Heart left ventricle (tissue), 16 donors: ENCODE measurements around the gene ELOVL3. TPM values are rescaled to one million over a fixed set of nuclear protein-coding genes. Genes with fewer than 3 reads are reported as not detected.
A peak's percentile ranks its signal among the peaks of the same experiment; 100 is the strongest.

Experiments
- ATAC-seq, 4 donors: fragments of 200-7000 bp; cut with Tn5 transposase; one replicate each; pipeline ENCODE4 v1.9.1; 2020 to 2022; ENCODE audit warnings: moderate library complexity in 4 of 4, mild to moderate bottlenecking in 3 of 4, moderate number of reproducible peaks in 1 of 4
- DNase-seq, 5 donors: peaks; one replicate each; pipeline ENCODE4 v3.0.0-alpha.2; 2020
- H3K27ac ChIP-seq, 12 donors: fragments of 200-600 bp; sonication (generic) in 4 of 12; one replicate each; pipeline versions ENCODE4 v1.5.0 to v1.8.0; 2016 to 2022; ENCODE audit warnings: mild to moderate bottlenecking in 2 of 12
- H3K27me3 ChIP-seq, 9 donors: fragments of 200-600 bp; sonication (generic) in 2 of 9; one replicate each; pipeline versions ENCODE4 v1.5.1 to v1.8.0; 2016 to 2022; ENCODE audit warnings: mild to moderate bottlenecking in 3 of 9
- H3K36me3 ChIP-seq, 9 donors: fragments of 200-600 bp; sonication (generic) in 2 of 9; one replicate each; pipeline versions ENCODE4 v1.5.0 to v1.8.0; 2018 to 2022; ENCODE audit warnings: mild to moderate bottlenecking in 2 of 9
- H3K4me1 ChIP-seq, 12 donors: fragments of 200-600 bp; sonication (generic) in 4 of 12; one replicate each; pipeline versions ENCODE4 v1.5.0 to v1.8.0; 2016 to 2022; ENCODE audit warnings: mild to moderate bottlenecking in 3 of 12
- H3K4me3 ChIP-seq, 12 donors: fragments of 200-600 bp; sonication (generic) in 4 of 12; one replicate each; pipeline versions ENCODE4 v1.5.0 to v1.8.0; 2017 to 2022; ENCODE audit warnings: mild to moderate bottlenecking in 9 of 12, moderate library complexity in 4 of 12
- H3K9me3 ChIP-seq, 12 donors: fragments of 200-600 bp; sonication (generic) in 4 of 12; one replicate each; pipeline versions ENCODE4 v1.5.0 to v1.8.0; 2016 to 2022; ENCODE audit warnings: mild to moderate bottlenecking in 1 of 12
- POLR2A ChIP-seq, 2 donors: fragments of 450-650 bp; IDR thresholded peaks; one replicate each; pipeline ENCODE4 v1.6.1; 2017; ENCODE audit warnings: antibody characterized with exemption in 2 of 2, mild to moderate bottlenecking in 2 of 2, moderate library complexity in 2 of 2
- WGBS, 4 donors: extraction: QIAGEN DNeasy Blood & Tissue Kit in 2 of 4; methylation state at CpG; one replicate each; pipeline versions ENCODE4 v1.1.5 to v1.1.7; 2013 to 2018; 5-methylcytosine and 5-hydroxymethylcytosine counted together
- intact Hi-C, 10 donors: fragments of 100-400 bp; cut with DNase I; formaldehyde crosslinking; loops; one replicate each; pipeline versions ENCODE4 v1.11.1 to v1.14.2; 2022
- long read RNA-seq, 3 donors: library from polyadenylated mRNA; unstranded; transcript quantifications; one replicate each; pipeline ENCODE4 v2.0.0, GENCODE V29; 2020 to 2021
- polyA plus RNA-seq, 2 donors: library from polyadenylated mRNA; stranded (reverse); fragments of 200-250 nt; gene quantifications; one replicate each; pipeline ENCODE4 v1.2.3, GENCODE V29; 2013
- total RNA-seq, 9 donors: library from RNA; depleted of rRNA in 2 of 9; stranded (reverse); fragments of >200 nt in 2 of 9; fragmentation: NEBNext Ultra II Directional in 3 of 9; extraction: Animal tissue kit (Norgen Biotek cat#: 25700) in 3 of 9; gene quantifications; one replicate each; pipeline versions ENCODE4 v1.1.0 to v1.2.4, GENCODE V29; 2016 to 2023
- TF ChIP-seq, protein P1 (sequence below), 12 donors: fragments of 200-600 bp; sonication (generic) in 4 of 12; IDR thresholded peaks; one replicate each; pipeline versions ENCODE4 v1.5.0 to v1.8.0; 2018 to 2022; ENCODE audit warnings: antibody characterized with exemption in 12 of 12, mild to moderate bottlenecking in 5 of 12
- donor health status: ischemic (EF 13 %, LVEDD 7.1; RV severe dilation, severe dysfunction).
- donor health status: healthy with polysubstance abuse.
- donor health status: DM: no; HTN: yes; CAD: no.
- donor health status: DM: no; HTN: no; CAD: no.
- donor health status: ischemic (EF 25% LVEDD 6.9; RV normal size, moderate dysfunction).
- donor health status: ischemic (EF 25% LVEDD 5.7; RV mildly dilated, moderate dysfunction).
- donor health status: healthy.
- donor health status: DM: yes; HTN: yes; CAD: no.
- donor health status: ischemic (EF 35%, LVEDD 5.7; RV mildly dilated, moderate dysfunction).
- donor health status: nonischemic (EF 11% LVEDD 7.7; RV severe dilation, severe dysfunction).
- donor health status: DM: yes; HTN: yes; CAD: no.
- donor health status: PGD.
- donor health status: ischemic (EF 29% LVEDD 5.4; RV normal size, mild dysfunction).
- donor health status: nonischemic (EF 23%, LVEDD 6.1; RV moderate dilation, normal function).

ELOVL3 gene, protein sequence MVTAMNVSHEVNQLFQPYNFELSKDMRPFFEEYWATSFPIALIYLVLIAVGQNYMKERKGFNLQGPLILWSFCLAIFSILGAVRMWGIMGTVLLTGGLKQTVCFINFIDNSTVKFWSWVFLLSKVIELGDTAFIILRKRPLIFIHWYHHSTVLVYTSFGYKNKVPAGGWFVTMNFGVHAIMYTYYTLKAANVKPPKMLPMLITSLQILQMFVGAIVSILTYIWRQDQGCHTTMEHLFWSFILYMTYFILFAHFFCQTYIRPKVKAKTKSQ
- total RNA-seq (under 1 TPM in 2 of 9 donors, not detected in 7; 0.20 to 0.25 TPM), polyA plus RNA-seq (under 1 TPM in 1 of 2 donors, not detected in 1; 0.17 TPM)
- long read RNA-seq, donor 1: 0 reads
- long read RNA-seq, donor 2: 0 reads
- long read RNA-seq, donor 3: 0 reads

DNA sequence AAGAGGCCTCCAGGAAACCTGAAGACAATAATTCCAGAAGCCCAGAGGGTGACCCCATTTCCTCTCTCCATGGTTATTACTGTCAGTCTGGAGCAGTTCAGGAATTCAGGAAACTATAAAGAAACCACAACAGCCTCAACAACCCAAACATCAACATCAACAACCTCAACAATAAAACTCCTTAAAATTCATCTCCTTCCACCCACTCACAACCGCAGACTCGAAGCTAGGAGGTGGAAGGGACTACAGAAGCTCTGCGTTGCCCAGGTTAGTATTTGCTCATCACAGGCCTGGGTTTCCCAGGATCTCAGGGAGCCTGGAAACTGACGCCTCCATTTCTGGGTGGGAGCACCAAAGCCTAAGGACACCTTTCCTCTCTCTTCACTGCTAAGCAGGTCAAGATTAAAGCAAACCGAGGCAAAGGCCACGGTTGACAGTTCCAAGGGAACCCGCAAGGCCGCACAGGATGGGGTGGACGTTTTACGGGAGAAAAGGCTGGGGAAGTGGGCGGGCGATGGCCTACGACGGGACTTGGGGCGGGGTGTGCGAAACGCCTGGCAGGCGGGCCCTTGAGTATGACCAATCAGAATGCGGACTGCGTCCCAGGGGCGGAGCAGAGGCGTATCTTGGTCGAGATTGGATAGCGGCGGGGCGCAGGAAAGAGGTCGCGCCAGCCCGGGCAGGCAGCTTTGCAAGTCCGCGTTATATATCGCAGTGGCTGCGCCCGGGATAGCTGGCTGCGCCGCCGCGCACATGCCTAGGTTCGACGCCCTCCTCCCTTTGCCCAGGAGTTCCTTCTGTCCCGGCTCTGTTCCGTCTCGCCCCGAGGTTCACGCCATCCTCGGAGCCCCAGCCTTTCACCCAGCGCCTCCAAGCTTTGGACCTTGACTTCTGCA is at the start of gene ELOVL3:
Gene ELOVL3, plus strand, starts transcription at position 654 of the 896 bp plus-strand sequence. CDS start 250 bp downstream, outside the sequence.
- no peaks in the 10 kb centered on the region for H3K9me3 ChIP-seq
- TF ChIP-seq, protein P1, sequence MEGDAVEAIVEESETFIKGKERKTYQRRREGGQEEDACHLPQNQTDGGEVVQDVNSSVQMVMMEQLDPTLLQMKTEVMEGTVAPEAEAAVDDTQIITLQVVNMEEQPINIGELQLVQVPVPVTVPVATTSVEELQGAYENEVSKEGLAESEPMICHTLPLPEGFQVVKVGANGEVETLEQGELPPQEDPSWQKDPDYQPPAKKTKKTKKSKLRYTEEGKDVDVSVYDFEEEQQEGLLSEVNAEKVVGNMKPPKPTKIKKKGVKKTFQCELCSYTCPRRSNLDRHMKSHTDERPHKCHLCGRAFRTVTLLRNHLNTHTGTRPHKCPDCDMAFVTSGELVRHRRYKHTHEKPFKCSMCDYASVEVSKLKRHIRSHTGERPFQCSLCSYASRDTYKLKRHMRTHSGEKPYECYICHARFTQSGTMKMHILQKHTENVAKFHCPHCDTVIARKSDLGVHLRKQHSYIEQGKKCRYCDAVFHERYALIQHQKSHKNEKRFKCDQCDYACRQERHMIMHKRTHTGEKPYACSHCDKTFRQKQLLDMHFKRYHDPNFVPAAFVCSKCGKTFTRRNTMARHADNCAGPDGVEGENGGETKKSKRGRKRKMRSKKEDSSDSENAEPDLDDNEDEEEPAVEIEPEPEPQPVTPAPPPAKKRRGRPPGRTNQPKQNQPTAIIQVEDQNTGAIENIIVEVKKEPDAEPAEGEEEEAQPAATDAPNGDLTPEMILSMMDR (IDR thresholded peaks at IDR 0.05): peak in 1 of 12 donors; percentile 12
- TF ChIP-seq POLR2A (IDR thresholded peaks at IDR 0.05): peak in 1 of 2 donors; percentile 47
- peaks cover 0 to 32% (median 24%) of the 10 kb centered on the region in 12 donors for H3K4me1 ChIP-seq
- ATAC-seq: peak; percentile 96 to 99 (median 98)
- intact Hi-C loops: loop anchor here (2.0 to 10.0 kb wide), 9 partner anchors 55 to 359 kb away; partner anchors contain the start of gene NFKB2 (in 1 of the 10)
- peak; percentile 94 to 96 (median 95) for DNase-seq
- H3K36me3 ChIP-seq: no peaks in the 10 kb centered on the region
- peaks cover under 1 to 17% (median 8%) of the 10 kb centered on the region in 9 donors for H3K27me3 ChIP-seq
- peak within 1 kb of the TSS; percentile 43 to 82 (median 76) for H3K27ac ChIP-seq
- peak within 1 kb of the TSS in 10 of 12 donors; percentile 22 to 53 (median 42) for H3K4me3 ChIP-seq
- 5 to 10% (median 7%) methylated on average over 25 to 47 of the region's 47 CpGs for WGBS, 4 donors

DNA sequence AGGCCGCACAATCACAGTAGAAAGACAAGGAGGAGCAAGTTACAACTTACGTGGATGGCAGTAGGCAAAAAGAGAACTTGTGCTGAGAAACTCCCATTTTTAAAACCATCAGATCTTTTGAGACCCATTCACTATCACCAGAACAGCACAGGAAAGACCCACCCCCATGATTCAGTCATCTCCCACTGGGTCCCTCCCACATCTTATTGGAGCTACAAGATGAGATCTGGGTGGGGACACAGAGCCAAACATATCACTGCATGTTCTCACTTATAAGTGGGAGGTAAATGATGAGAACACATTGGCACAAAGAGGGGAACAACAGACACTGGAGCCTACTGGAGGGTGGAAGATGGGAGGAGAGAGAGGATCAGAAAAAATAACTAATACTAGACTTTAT is 41.5 kb upstream of the ELOVL3 start:
- TF ChIP-seq, protein P1 (IDR thresholded peaks at IDR 0.05): no peak
- no peak for TF ChIP-seq POLR2A (IDR thresholded peaks at IDR 0.05)
- WGBS, 4 donors: 69 to 85% (median 77%) methylated on average over 2 of the region's 2 CpGs
- intact Hi-C loops: no loop called here
- Histone ChIP-seq H3K4me1 (peaks cover 0 to 16% (median 0%) of the 10 kb centered on the region in 12 donors), H3K36me3 (no peaks in the 10 kb centered on the region), H3K27ac (no peak overlapping the region), H3K27me3 (no peaks in the 10 kb centered on the region), H3K9me3 (no peaks in the 10 kb centered on the region), H3K4me3 (no peak overlapping the region)
- ATAC-seq: no peak
- no peak for DNase-seq

DNA sequence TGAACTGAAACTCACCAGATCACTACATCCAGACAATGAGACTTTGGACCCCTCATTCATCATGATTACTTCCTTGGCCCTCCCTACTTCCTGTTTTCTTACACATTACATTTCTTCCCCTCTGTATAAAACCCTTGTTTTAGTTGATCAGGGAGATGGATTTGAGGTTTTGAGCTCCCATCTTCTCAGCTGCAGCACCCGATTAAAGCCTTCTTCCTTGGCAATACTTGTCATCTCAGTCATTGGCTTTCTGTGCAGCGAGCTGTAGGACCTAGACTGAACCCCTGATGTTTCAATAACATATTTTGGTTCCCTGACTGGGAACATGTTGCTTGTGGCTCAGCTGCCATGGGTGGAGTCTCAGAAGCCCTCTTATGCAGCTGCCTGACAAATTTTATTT is 40.8 kb upstream of the ELOVL3 start:
- Histone ChIP-seq H3K27ac (no peak overlapping the region), H3K36me3 (no peaks in the 10 kb centered on the region), H3K27me3 (no peaks in the 10 kb centered on the region), H3K4me3 (no peak overlapping the region), H3K9me3 (no peaks in the 10 kb centered on the region), H3K4me1 (peaks cover 0 to 19% (median 0%) of the 10 kb centered on the region in 12 donors)
- intact Hi-C loops: no loop called here
- 66 to 76% (median 68%) methylated on average over 2 of the region's 2 CpGs for WGBS, 4 donors
- DNase-seq (no peak), ATAC-seq (no peak)
- TF ChIP-seq, protein P1 (IDR thresholded peaks at IDR 0.05): no peak
- TF ChIP-seq POLR2A (IDR thresholded peaks at IDR 0.05): no peak
